Hindlimb muscle (tissue), 1 donor: ENCODE measurements around the gene VAC14. TPM values are rescaled to one million over a fixed set of nuclear protein-coding genes. Genes with fewer than 3 reads are reported as not detected.
A peak's percentile ranks its signal among the peaks of the same experiment; 100 is the strongest.

ENCODE experiments used
- DNase-seq: peaks from one replicate; pipeline ENCODE4 v3.0.0-alpha.2; 2013
- polyA plus RNA-seq: library from polyadenylated mRNA; unstranded; fragments of 120-200 nt; gene quantifications from one replicate; pipeline ENCODE4 v1.2.1, GENCODE V29; 2013; ENCODE audit not compliant: insufficient read length

The VAC14 gene
- polyA plus RNA-seq, 1 donor, result 28.3 TPM

GRCh38 chr16:70760221-70760620 lies 40.7 kb downstream of the VAC14 start:
- DNase-seq, result no peak

GRCh38 chr16:70759666-70760065 lies 41.3 kb downstream of the VAC14 start:
- no peak for DNase-seq

GRCh38 chr16:70758786-70759185 lies 42.2 kb downstream of the VAC14 start:
- DNase-seq, result no peak

GRCh38 chr16:70757183-70757582 lies 43.8 kb downstream of the VAC14 start:
- no peak for DNase-seq

- DNase-seq, result no peak
These were observed 44.9 kb downstream of the VAC14 start for GRCh38 chr16:70756071-70756470.

GRCh38 chr16:70754851-70755600 lies 45.9 kb downstream of the VAC14 start:
- no peak for DNase-seq

- no peak for DNase-seq
These were observed 46.6 kb downstream of the VAC14 start for GRCh38 chr16:70754371-70754770.

GRCh38 chr16:70753694-70754325 lies 47.1 kb downstream of the VAC14 start:
- no peak for DNase-seq

GRCh38 chr16:70753228-70753627 lies 47.7 kb downstream of the VAC14 start:
- DNase-seq, result no peak

- no peak for DNase-seq
These were observed 48.5 kb downstream of the VAC14 start for GRCh38 chr16:70752426-70752825.

- DNase-seq, result no peak
These were observed 49.4 kb downstream of the VAC14 start for GRCh38 chr16:70751593-70751992.

- DNase-seq, result peak; percentile 56
These were observed 50.0 kb downstream of the VAC14 start for GRCh38 chr16:70750893-70751467.

GRCh38 chr16:70749681-70750601 lies 51.0 kb downstream of the VAC14 start:
- no peak for DNase-seq

GRCh38 chr16:70749006-70749678 lies 51.8 kb downstream of the VAC14 start:
- no peak for DNase-seq

GRCh38 chr16:70747703-70748631 lies 53.0 kb downstream of the VAC14 start:
- no peak for DNase-seq

- DNase-seq, result no peak
These were observed 54.1 kb downstream of the VAC14 start for GRCh38 chr16:70746708-70747424.

- no peak for DNase-seq
These were observed 54.8 kb downstream of the VAC14 start for GRCh38 chr16:70746040-70746707.

- DNase-seq, result no peak
These were observed 55.4 kb downstream of the VAC14 start for GRCh38 chr16:70745536-70746025.

- no peak for DNase-seq
These were observed 56.6 kb downstream of the VAC14 start for GRCh38 chr16:70744366-70744765.

GRCh38 chr16:70743791-70744190 lies 57.2 kb downstream of the VAC14 start:
- DNase-seq, result no peak
